Gastrocnemius medialis (tissue), 4 donors: ENCODE results near the gene RIN1.

Source experiments
- POLR2A ChIP-seq, 2 donors: fragments of 450-650 bp; IDR thresholded peaks; one replicate each; pipeline ENCODE4 v1.6.1; 2017; ENCODE audit warnings: antibody characterized with exemption in 2 of 2, mild to moderate bottlenecking in 2 of 2, moderate library complexity in 2 of 2
- TF ChIP-seq, protein P1 (sequence below), 5 experiments: fragments of 450-650 bp in 3 of 5; fragments of 200-600 bp in 2 of 5; sonication (generic) in 2 of 5; IDR thresholded peaks in 4 of 5; conservative IDR thresholded peaks in 1 of 5; 1 replicate in 4 of 5; 2 replicates in 1 of 5; pipeline ENCODE4 v1.5.1; 2016 to 2019; ENCODE audit warnings: antibody characterized with exemption in 5 of 5, mild to moderate bottlenecking in 3 of 5, moderate library complexity in 3 of 5

DNA sequence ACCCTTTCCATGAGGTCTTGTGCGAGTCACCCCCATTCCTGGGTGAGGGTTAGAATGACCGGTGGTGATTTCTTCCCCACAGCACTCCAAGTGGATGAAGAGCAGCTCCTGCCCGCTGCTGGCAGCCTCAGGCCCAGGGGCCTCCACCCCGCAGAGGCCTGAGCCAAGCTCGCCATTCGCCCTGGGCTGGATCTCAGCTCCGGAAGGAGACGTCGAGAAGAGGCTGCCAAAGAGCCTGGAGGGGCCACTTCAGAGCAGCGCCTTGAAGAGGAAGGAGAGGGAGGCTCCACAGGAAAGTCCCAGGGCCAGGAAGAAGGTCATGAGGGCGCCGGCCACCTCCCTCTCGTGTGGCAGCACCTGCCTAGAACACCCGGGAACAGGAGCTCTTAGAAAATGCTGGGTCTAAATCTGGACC is 27.0 kb upstream of the RIN1 start:
- TF ChIP-seq, protein P1, sequence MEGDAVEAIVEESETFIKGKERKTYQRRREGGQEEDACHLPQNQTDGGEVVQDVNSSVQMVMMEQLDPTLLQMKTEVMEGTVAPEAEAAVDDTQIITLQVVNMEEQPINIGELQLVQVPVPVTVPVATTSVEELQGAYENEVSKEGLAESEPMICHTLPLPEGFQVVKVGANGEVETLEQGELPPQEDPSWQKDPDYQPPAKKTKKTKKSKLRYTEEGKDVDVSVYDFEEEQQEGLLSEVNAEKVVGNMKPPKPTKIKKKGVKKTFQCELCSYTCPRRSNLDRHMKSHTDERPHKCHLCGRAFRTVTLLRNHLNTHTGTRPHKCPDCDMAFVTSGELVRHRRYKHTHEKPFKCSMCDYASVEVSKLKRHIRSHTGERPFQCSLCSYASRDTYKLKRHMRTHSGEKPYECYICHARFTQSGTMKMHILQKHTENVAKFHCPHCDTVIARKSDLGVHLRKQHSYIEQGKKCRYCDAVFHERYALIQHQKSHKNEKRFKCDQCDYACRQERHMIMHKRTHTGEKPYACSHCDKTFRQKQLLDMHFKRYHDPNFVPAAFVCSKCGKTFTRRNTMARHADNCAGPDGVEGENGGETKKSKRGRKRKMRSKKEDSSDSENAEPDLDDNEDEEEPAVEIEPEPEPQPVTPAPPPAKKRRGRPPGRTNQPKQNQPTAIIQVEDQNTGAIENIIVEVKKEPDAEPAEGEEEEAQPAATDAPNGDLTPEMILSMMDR (IDR thresholded peaks at IDR 0.05 in 4 of 5, conservative IDR thresholded peaks at IDR 0.05 in 1 of 5): no peak
- no peak for TF ChIP-seq POLR2A (IDR thresholded peaks at IDR 0.05)
